Adrenal gland (tissue), 5 donors: ENCODE measurements around the gene BPGM.

Experiments used
- POLR2A ChIP-seq, 2 donors: fragments of 450-650 bp; IDR thresholded peaks; one replicate each; pipeline ENCODE4 v1.6.1; 2017; ENCODE audit warnings: antibody characterized with exemption in 2 of 2, mild to moderate bottlenecking in 2 of 2, moderate library complexity in 1 of 2
- TF ChIP-seq, protein P1 (sequence below), 6 experiments: fragments of 450-650 bp in 4 of 6; fragments of 200-600 bp in 2 of 6; sonication (generic) in 1 of 6; IDR thresholded peaks; 1 replicate in 5 of 6; 2 replicates in 1 of 6; pipeline versions ENCODE4 v1.5.1 to v1.8.0; 2016 to 2021; ENCODE audit warnings: antibody characterized with exemption in 6 of 6, mild to moderate bottlenecking in 2 of 6, moderate library complexity in 1 of 6
- donor health status: DM: no; HTN: no; CAD: no.

- TF ChIP-seq, protein P1, sequence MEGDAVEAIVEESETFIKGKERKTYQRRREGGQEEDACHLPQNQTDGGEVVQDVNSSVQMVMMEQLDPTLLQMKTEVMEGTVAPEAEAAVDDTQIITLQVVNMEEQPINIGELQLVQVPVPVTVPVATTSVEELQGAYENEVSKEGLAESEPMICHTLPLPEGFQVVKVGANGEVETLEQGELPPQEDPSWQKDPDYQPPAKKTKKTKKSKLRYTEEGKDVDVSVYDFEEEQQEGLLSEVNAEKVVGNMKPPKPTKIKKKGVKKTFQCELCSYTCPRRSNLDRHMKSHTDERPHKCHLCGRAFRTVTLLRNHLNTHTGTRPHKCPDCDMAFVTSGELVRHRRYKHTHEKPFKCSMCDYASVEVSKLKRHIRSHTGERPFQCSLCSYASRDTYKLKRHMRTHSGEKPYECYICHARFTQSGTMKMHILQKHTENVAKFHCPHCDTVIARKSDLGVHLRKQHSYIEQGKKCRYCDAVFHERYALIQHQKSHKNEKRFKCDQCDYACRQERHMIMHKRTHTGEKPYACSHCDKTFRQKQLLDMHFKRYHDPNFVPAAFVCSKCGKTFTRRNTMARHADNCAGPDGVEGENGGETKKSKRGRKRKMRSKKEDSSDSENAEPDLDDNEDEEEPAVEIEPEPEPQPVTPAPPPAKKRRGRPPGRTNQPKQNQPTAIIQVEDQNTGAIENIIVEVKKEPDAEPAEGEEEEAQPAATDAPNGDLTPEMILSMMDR (IDR thresholded peaks at IDR 0.05), result no peak
- TF ChIP-seq POLR2A (IDR thresholded peaks at IDR 0.05), result no peak
Measured at GRCh38 chr7:134707663-134708378, 61.2 kb downstream of the BPGM start.
